ENCODE results near the gene RHOD. TPM values are rescaled to one million over a fixed set of nuclear protein-coding genes. Genes with fewer than 3 reads are reported as not detected.
A peak's percentile ranks its signal among the peaks of the same experiment; 100 is the strongest.

RHOD gene
- total RNA-seq, 1 donor from 2014 or later, result 16.7 TPM

- TF ChIP-seq, protein P1, sequence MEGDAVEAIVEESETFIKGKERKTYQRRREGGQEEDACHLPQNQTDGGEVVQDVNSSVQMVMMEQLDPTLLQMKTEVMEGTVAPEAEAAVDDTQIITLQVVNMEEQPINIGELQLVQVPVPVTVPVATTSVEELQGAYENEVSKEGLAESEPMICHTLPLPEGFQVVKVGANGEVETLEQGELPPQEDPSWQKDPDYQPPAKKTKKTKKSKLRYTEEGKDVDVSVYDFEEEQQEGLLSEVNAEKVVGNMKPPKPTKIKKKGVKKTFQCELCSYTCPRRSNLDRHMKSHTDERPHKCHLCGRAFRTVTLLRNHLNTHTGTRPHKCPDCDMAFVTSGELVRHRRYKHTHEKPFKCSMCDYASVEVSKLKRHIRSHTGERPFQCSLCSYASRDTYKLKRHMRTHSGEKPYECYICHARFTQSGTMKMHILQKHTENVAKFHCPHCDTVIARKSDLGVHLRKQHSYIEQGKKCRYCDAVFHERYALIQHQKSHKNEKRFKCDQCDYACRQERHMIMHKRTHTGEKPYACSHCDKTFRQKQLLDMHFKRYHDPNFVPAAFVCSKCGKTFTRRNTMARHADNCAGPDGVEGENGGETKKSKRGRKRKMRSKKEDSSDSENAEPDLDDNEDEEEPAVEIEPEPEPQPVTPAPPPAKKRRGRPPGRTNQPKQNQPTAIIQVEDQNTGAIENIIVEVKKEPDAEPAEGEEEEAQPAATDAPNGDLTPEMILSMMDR (IDR thresholded peaks at IDR 0.05), result no peak
Measured at GRCh38 chr11:67027943-67028542, 28.6 kb upstream of the RHOD start.

DNA sequence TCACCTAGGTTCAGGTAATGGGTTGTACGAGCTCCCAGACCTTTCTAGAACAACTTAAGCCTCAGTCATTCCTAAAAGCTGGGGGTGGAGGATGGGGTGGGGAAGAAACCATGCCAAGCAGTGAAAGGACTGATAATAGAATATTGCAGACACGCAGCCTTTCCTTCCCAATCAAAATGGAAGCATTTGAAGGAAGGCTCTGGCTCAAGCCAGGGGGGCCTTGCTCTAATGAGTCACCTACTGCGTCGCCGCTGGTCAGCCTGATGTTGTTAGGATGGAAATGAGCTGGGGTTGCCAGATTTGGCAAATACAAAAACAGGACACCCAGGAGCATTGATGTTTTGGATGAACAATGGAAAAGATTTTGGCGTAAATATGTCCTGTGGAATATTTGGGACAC is 27.5 kb upstream of the RHOD start:
- intact Hi-C loops (cut with DNase I), result no loop called here
- H3K4me3 ChIP-seq, result no peak overlapping the region
- no peaks in the 10 kb centered on the region for H3K4me1 ChIP-seq
- peaks cover 3% of the 10 kb centered on the region for H3K27me3 ChIP-seq
- no peak for ATAC-seq
- no peaks in the 10 kb centered on the region for H3K36me3 ChIP-seq
- H3K9me3 ChIP-seq, result no peaks in the 10 kb centered on the region
- TF ChIP-seq, protein P1 (IDR thresholded peaks at IDR 0.05), result no peak
- no peak overlapping the region for H3K27ac ChIP-seq
- DNase-seq, result no peak

More at GRCh38 chr11:67027943-67028542, 28.6 kb upstream of the RHOD start:
- H3K27me3 ChIP-seq, result peaks cover 12% of the 10 kb centered on the region
- no peaks in the 10 kb centered on the region for H3K9me3 ChIP-seq
- DNase-seq (no peak), ATAC-seq (no peak)
- intact Hi-C loops (cut with DNase I), result no loop called here
- H3K4me3 ChIP-seq, result no peak overlapping the region
- no peak overlapping the region for H3K27ac ChIP-seq
- no peaks in the 10 kb centered on the region for H3K36me3 ChIP-seq
- peaks cover 5% of the 10 kb centered on the region for H3K4me1 ChIP-seq

- TF ChIP-seq, protein P1 (IDR thresholded peaks at IDR 0.05), result no peak
- no peak for ATAC-seq
- Histone ChIP-seq H3K4me1 (no peaks in the 10 kb centered on the region), H3K27ac (no peak overlapping the region), H3K27me3 (no peaks in the 10 kb centered on the region), H3K4me3 (no peak overlapping the region), H3K36me3 (no peaks in the 10 kb centered on the region), H3K9me3 (no peaks in the 10 kb centered on the region)
- intact Hi-C loops (cut with DNase I), result no loop called here
- DNase-seq, result no peak
Measured at GRCh38 chr11:67030976-67031375, 25.7 kb upstream of the RHOD start.

GRCh38 chr11:67031791-67032561 is 24.7 kb upstream of the RHOD start:
- H3K9me3 ChIP-seq, result no peaks in the 10 kb centered on the region
- no peaks in the 10 kb centered on the region for H3K36me3 ChIP-seq
- H3K4me1 ChIP-seq, result no peaks in the 10 kb centered on the region
- TF ChIP-seq, protein P1 (IDR thresholded peaks at IDR 0.05), result no peak
- intact Hi-C loops (cut with DNase I), result no loop called here
- H3K27me3 ChIP-seq, result no peaks in the 10 kb centered on the region
- no peak overlapping the region for H3K4me3 ChIP-seq
- ATAC-seq (no peak), DNase-seq (no peak)
- no peak overlapping the region for H3K27ac ChIP-seq

DNA sequence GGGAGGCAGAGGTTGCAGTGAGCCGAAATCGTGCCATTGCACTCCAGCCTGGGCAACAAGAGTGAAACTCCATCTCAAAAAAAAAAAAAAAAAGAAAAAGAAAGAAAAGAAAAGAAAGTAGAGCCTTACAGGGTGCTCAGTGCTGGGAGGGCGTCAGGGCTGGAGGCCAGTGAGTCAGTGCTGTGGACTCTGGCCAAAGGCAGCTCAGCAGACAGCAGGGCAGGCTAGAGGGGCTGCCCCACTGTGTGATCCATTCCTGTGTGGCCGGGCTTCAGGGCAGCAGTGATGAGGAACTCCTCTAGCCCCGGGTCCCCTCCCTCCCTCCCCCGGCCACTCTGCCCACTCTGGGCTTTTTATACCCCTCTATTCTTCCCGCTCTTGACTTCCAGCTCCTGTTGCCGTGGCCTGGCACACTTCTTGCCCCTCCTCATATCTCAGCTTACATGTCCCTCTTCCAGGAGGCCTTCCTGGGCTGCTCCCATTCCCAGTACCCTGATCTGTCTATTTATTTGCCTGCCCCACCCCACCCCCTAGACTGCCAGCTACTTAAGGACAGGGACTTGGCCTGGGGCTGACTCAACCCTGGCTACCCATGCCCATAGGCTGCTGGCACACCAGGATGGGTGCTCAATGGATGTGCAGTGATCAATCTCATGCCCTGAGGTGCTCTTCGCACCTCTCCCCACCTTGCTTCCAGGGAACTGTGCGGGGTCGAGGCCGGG is 23.7 kb upstream of the RHOD start:
- Histone ChIP-seq H3K4me1 (no peaks in the 10 kb centered on the region), H3K9me3 (no peaks in the 10 kb centered on the region), H3K36me3 (no peaks in the 10 kb centered on the region), H3K27ac (no peak overlapping the region), H3K4me3 (no peak overlapping the region), H3K27me3 (no peaks in the 10 kb centered on the region)
- ATAC-seq, result peak; percentile 35
- intact Hi-C loops (cut with DNase I), result no loop called here
- DNase-seq, result no peak
- TF ChIP-seq, protein P1 (IDR thresholded peaks at IDR 0.05), result no peak
